Transverse colon (tissue), 4 donors: ENCODE measurements around the gene ELOA2.

ENCODE experiments used
- EP300 ChIP-seq: sonication (generic); formaldehyde crosslinking; IDR thresholded peaks from one replicate; pipeline ENCODE4 v1.6.1; 2017; ENCODE audit warnings: antibody characterized with exemption, low read depth
- POLR2A ChIP-seq: fragments of 450-650 bp; IDR thresholded peaks from one replicate; pipeline ENCODE4 v1.6.1; 2016; ENCODE audit warnings: antibody characterized with exemption, mild to moderate bottlenecking, moderate library complexity
- POLR2AphosphoS5 ChIP-seq, 3 donors: sonication (generic); formaldehyde crosslinking; IDR thresholded peaks; one replicate each; pipeline ENCODE4 v1.6.1; 2016; ENCODE audit warnings: antibody characterized with exemption in 3 of 3
- TF ChIP-seq, protein P1 (sequence below), 5 experiments: fragments of 200-600 bp in 3 of 5; fragments of 450-650 bp in 2 of 5; sonication (generic) in 3 of 5; IDR thresholded peaks; 1 replicate in 2 of 5; 2 replicates in 3 of 5; pipeline ENCODE4 v1.5.1; 2016 to 2017; ENCODE audit warnings: antibody characterized with exemption in 5 of 5, inconsistent platforms in 3 of 5, mild to moderate bottlenecking in 2 of 5, moderate library complexity in 1 of 5

DNA sequence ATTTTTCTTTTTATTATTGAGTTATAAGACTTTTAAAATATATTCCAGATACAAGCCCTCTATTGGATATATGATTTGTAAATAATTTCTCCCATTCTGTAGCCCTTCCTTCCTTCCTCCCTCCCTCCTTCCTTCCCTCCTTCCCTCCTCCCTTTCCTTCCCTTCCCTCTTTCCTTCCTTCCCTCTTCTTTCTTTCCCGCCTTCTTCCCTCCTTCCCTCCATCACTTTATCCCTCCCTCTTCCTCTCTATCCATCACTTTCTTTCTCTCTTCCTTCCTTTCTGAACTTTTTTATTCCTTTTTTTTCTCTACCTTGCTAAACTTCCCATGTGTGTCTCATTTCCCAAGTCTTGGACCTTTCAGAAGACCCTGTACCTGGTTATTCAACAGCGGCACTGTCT is 45.5 kb upstream of the ELOA2 start:
- TF ChIP-seq, protein P1, sequence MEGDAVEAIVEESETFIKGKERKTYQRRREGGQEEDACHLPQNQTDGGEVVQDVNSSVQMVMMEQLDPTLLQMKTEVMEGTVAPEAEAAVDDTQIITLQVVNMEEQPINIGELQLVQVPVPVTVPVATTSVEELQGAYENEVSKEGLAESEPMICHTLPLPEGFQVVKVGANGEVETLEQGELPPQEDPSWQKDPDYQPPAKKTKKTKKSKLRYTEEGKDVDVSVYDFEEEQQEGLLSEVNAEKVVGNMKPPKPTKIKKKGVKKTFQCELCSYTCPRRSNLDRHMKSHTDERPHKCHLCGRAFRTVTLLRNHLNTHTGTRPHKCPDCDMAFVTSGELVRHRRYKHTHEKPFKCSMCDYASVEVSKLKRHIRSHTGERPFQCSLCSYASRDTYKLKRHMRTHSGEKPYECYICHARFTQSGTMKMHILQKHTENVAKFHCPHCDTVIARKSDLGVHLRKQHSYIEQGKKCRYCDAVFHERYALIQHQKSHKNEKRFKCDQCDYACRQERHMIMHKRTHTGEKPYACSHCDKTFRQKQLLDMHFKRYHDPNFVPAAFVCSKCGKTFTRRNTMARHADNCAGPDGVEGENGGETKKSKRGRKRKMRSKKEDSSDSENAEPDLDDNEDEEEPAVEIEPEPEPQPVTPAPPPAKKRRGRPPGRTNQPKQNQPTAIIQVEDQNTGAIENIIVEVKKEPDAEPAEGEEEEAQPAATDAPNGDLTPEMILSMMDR (IDR thresholded peaks at IDR 0.05) = no peak
- TF ChIP-seq POLR2AphosphoS5 (IDR thresholded peaks at IDR 0.05) (no peak), POLR2A (no peak), EP300 (no peak)
